IMR-90 (cell line): ENCODE measurements around the gene IL17REL.

ENCODE experiments used
- BHLHE40 ChIP-seq: fragments of 150-350 bp; IDR thresholded peaks from 2 replicates; pipeline ENCODE4 v1.6.1; 2016; ENCODE audit warnings: mild to moderate bottlenecking, low read depth, low read length
- MAFK ChIP-seq: IDR thresholded peaks from 2 replicates; pipeline ENCODE4 v1.6.1; 2012; ENCODE audit warnings: low read depth, low read length, improper control_type of control experiment
- MXI1 ChIP-seq: IDR thresholded peaks from 2 replicates; pipeline ENCODE4 v1.6.1; 2012; ENCODE audit warnings: low read depth, mild to moderate bottlenecking, low read length, moderate library complexity, borderline replicate concordance
- POLR2A ChIP-seq: IDR thresholded peaks from 2 replicates; pipeline ENCODE4 v1.6.1; 2012; ENCODE audit warnings: mild to moderate bottlenecking, low read depth, low read length
- RAD21 ChIP-seq: IDR thresholded peaks from 2 replicates; pipeline ENCODE4 v1.6.1; 2012; ENCODE audit warnings: low read length, improper control_type of control experiment
- RFX5 ChIP-seq: IDR thresholded peaks from 2 replicates; pipeline ENCODE4 v1.8.0; 2012; ENCODE audit warnings: low read depth, mild to moderate bottlenecking, low read length, moderate library complexity
- SMC3 ChIP-seq: fragments of 150-350 bp; IDR thresholded peaks from 2 replicates; pipeline ENCODE4 v1.6.1; 2016; ENCODE audit warnings: low read depth, mild to moderate bottlenecking, antibody characterized with exemption, low read length, moderate library complexity
- TF ChIP-seq, protein P1 (sequence below): conservative IDR thresholded peaks from 2 replicates; pipeline ENCODE4 v1.5.1; 2012; ENCODE audit warnings: mild to moderate bottlenecking, low read depth, low read length, improper control_type of control experiment
- TF ChIP-seq, protein P2 (sequence below): fragments of 150-350 bp; IDR thresholded peaks from 2 replicates; pipeline ENCODE4 v1.6.1; 2017; ENCODE audit warnings: mild to moderate bottlenecking, antibody characterized with exemption, low read length, low read depth

DNA sequence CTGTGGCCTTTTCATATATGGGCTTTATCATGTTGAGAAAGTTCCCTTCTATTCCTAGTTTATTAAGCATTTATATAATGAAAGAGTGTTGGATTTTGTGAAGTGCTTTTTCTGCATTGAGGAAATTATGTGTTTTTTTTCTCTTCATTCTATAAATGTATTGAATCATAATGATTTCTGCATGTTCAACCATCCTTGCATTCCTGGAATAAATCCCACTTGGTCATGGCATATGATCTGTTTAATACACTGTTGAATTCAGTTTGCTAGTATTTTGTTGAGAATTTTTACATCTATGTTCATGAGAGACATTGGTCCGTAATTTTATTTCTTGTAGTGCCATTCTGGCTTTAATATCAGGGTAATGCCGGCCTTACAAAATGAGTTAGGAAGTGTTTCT is 26.2 kb downstream of the IL17REL start:
- TF ChIP-seq, protein P1, sequence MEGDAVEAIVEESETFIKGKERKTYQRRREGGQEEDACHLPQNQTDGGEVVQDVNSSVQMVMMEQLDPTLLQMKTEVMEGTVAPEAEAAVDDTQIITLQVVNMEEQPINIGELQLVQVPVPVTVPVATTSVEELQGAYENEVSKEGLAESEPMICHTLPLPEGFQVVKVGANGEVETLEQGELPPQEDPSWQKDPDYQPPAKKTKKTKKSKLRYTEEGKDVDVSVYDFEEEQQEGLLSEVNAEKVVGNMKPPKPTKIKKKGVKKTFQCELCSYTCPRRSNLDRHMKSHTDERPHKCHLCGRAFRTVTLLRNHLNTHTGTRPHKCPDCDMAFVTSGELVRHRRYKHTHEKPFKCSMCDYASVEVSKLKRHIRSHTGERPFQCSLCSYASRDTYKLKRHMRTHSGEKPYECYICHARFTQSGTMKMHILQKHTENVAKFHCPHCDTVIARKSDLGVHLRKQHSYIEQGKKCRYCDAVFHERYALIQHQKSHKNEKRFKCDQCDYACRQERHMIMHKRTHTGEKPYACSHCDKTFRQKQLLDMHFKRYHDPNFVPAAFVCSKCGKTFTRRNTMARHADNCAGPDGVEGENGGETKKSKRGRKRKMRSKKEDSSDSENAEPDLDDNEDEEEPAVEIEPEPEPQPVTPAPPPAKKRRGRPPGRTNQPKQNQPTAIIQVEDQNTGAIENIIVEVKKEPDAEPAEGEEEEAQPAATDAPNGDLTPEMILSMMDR, result no peak
- TF ChIP-seq, protein P2, sequence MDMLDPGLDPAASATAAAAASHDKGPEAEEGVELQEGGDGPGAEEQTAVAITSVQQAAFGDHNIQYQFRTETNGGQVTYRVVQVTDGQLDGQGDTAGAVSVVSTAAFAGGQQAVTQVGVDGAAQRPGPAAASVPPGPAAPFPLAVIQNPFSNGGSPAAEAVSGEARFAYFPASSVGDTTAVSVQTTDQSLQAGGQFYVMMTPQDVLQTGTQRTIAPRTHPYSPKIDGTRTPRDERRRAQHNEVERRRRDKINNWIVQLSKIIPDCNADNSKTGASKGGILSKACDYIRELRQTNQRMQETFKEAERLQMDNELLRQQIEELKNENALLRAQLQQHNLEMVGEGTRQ, result no peak
- TF ChIP-seq RFX5 (no peak), MXI1 (no peak), SMC3 (no peak), POLR2A (no peak), RAD21 (no peak), MAFK (no peak), BHLHE40 (no peak)
